ENCODE data around the gene KCMF1.
A peak's percentile ranks its signal among the peaks of the same experiment; 100 is the strongest.

Gene KCMF1

DNA sequence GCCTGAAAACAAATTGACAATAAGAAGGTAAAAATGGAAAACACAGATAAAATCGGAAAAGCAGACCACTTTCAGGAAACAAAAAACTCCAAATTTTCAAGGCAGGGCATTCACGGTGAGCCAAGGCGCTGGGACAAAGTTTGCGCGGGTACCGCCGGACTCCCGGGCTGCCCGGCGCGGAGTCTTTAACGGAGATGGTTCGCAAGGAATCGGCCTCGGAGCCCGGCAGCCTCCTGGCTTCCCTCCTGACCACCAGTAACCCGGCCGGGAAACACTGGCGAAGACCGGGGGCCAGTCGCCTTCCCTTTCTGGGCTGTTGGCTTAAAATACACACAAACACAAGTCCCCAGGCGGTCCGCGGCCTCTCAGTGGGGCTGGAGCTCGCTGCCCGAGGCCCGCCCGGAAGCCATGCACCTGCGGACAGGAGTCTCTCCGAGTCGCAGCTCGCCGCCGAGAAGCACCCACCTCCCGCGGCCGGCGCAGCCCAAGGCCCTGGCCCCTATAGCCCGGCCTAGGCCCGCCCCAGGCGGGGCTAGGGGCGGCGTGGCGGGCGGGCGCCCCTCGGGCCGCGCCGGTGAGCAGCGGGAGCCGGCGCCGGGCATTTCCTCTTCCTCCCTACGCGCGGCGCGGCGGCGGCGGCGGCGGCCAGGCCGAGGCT lies 622 bp upstream of the KCMF1 start:
- peak overlapping the region; percentile 99 for H3K27ac ChIP-seq (ENCODE audit: extremely low read depth, low read depth, low read length)
- ChIA-PET POLR2A (interaction anchor here (1.0 to 6.6 kb wide), 6 partner anchors 11 to 384 kb away, joined by 3 to 59 read pairs (median 5); partner anchors contain the start of genes ELMOD3 and RETSAT), CTCF (interaction anchor here (0.7 to 0.8 kb wide), 2 partner anchors 84 to 716 kb away, joined by 3 to 4 read pairs; no protein-coding TSS in a partner anchor)
- no peaks in the 10 kb centered on the region for H3K9me3 ChIP-seq (ENCODE audit: control insufficient read depth, insufficient read depth, low read depth, low read length)
- H3K36me3 ChIP-seq (ENCODE audit: control insufficient read depth in 2 of 2, insufficient read depth in 1 of 2, low read length in 2 of 2): peaks cover 7 to 14% of the 10 kb centered on the region in 2 experiments; a peak in 2 of 3 replicates
- peak overlapping the region; percentile 86 for H3K4me3 ChIP-seq (ENCODE audit: low read depth, low read length)
- peaks cover 9% of the 10 kb centered on the region for H3K4me1 ChIP-seq (ENCODE audit: control insufficient read depth, insufficient read depth, low read length)
- TF ChIP-seq ZNF747 (tag by site-specific recombination; IDR thresholded peaks at IDR 0.05) (no peak), GLIS1 (tag by site-specific recombination; IDR thresholded peaks at IDR 0.05) (no peak), ZNF2 (tag by site-specific recombination; IDR thresholded peaks at IDR 0.05) (no peak), ZNF311 (tag by site-specific recombination; IDR thresholded peaks at IDR 0.05; ENCODE audit: borderline replicate concordance) (no peak), GLIS2 (tag by site-specific recombination; IDR thresholded peaks at IDR 0.05) (0 out of 2 replicates have a peak, but pooled peaks have one; percentile 40), SP3 (tag by site-specific recombination; IDR thresholded peaks at IDR 0.05) (peak; percentile 59), ZFP3 (tag by site-specific recombination; IDR thresholded peaks at IDR 0.05; ENCODE audit: low read depth) (no peak), ZNF792 (tag by site-specific recombination; IDR thresholded peaks at IDR 0.05) (no peak), SALL2 (tag by site-specific recombination; IDR thresholded peaks at IDR 0.05; ENCODE audit: borderline replicate concordance) (no peak), SP2 (tag by site-specific recombination; IDR thresholded peaks at IDR 0.05) (peak; percentile 51), SCRT2 (tag by site-specific recombination; IDR thresholded peaks at IDR 0.05) (no peak), ZBTB20 (tag by site-specific recombination; IDR thresholded peaks at IDR 0.05) (peak; percentile 82), ZNF175 (tag by site-specific recombination; IDR thresholded peaks at IDR 0.05) (no peak), ZNF830 (tag by site-specific recombination; IDR thresholded peaks at IDR 0.05; ENCODE audit: low read depth) (no peak), ZBTB8A (tag by site-specific recombination; IDR thresholded peaks at IDR 0.05) (peak; percentile 70), ZNF16 (tag by site-specific recombination; IDR thresholded peaks at IDR 0.05; ENCODE audit: low read depth) (no peak), ZNF561 (tag by site-specific recombination; IDR thresholded peaks at IDR 0.05; ENCODE audit: borderline replicate concordance) (no peak), ZNF558 (tag by site-specific recombination; IDR thresholded peaks at IDR 0.05) (no peak), ZNF837 (tag by site-specific recombination; IDR thresholded peaks at IDR 0.05) (no peak)
- TF ChIP-seq, protein P1, sequence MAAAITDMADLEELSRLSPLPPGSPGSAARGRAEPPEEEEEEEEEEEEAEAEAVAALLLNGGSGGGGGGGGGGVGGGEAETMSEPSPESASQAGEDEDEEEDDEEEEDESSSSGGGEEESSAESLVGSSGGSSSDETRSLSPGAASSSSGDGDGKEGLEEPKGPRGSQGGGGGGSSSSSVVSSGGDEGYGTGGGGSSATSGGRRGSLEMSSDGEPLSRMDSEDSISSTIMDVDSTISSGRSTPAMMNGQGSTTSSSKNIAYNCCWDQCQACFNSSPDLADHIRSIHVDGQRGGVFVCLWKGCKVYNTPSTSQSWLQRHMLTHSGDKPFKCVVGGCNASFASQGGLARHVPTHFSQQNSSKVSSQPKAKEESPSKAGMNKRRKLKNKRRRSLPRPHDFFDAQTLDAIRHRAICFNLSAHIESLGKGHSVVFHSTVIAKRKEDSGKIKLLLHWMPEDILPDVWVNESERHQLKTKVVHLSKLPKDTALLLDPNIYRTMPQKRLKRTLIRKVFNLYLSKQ (tag by site-specific recombination; IDR thresholded peaks at IDR 0.05; ENCODE audit: borderline replicate concordance): no peak
- TF ChIP-seq, protein P2, sequence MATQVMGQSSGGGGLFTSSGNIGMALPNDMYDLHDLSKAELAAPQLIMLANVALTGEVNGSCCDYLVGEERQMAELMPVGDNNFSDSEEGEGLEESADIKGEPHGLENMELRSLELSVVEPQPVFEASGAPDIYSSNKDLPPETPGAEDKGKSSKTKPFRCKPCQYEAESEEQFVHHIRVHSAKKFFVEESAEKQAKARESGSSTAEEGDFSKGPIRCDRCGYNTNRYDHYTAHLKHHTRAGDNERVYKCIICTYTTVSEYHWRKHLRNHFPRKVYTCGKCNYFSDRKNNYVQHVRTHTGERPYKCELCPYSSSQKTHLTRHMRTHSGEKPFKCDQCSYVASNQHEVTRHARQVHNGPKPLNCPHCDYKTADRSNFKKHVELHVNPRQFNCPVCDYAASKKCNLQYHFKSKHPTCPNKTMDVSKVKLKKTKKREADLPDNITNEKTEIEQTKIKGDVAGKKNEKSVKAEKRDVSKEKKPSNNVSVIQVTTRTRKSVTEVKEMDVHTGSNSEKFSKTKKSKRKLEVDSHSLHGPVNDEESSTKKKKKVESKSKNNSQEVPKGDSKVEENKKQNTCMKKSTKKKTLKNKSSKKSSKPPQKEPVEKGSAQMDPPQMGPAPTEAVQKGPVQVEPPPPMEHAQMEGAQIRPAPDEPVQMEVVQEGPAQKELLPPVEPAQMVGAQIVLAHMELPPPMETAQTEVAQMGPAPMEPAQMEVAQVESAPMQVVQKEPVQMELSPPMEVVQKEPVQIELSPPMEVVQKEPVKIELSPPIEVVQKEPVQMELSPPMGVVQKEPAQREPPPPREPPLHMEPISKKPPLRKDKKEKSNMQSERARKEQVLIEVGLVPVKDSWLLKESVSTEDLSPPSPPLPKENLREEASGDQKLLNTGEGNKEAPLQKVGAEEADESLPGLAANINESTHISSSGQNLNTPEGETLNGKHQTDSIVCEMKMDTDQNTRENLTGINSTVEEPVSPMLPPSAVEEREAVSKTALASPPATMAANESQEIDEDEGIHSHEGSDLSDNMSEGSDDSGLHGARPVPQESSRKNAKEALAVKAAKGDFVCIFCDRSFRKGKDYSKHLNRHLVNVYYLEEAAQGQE (tag by site-specific recombination; IDR thresholded peaks at IDR 0.05): no peak
- TF ChIP-seq, protein P3, sequence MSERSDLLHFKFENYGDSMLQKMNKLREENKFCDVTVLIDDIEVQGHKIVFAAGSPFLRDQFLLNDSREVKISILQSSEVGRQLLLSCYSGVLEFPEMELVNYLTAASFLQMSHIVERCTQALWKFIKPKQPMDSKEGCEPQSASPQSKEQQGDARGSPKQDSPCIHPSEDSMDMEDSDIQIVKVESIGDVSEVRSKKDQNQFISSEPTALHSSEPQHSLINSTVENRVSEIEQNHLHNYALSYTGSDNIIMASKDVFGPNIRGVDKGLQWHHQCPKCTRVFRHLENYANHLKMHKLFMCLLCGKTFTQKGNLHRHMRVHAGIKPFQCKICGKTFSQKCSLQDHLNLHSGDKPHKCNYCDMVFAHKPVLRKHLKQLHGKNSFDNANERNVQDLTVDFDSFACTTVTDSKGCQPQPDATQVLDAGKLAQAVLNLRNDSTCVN (tag by site-specific recombination; optimal IDR thresholded peaks at IDR 0.05): peak; percentile 69
- TF ChIP-seq, protein P4, sequence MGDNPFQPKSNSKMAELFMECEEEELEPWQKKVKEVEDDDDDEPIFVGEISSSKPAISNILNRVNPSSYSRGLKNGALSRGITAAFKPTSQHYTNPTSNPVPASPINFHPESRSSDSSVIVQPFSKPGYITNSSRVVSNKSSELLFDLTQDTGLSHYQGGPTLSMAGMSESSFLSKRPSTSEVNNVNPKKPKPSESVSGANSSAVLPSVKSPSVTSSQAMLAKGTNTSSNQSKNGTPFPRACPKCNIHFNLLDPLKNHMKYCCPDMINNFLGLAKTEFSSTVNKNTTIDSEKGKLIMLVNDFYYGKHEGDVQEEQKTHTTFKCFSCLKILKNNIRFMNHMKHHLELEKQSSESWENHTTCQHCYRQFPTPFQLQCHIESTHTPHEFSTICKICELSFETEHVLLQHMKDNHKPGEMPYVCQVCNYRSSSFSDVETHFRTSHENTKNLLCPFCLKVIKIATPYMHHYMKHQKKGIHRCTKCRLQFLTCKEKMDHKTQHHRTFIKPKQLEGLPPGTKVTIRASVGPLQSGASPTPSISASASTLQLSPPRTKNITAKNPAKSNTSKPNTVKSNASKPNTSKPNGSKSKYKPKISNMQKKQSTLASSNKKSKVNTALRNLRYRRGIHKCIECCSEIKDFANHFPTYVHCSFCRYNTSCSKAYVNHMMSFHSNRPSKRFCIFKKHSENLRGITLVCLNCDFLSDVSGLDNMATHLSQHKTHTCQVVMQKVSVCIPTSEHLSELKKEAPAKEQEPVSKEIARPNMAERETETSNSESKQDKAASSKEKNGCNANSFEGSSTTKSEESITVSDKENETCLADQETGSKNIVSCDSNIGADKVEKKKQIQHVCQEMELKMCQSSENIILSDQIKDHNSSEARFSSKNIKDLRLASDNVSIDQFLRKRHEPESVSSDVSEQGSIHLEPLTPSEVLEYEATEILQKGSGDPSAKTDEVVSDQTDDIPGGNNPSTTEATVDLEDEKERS (tag by site-specific recombination; IDR thresholded peaks at IDR 0.05): no peak
- TF ChIP-seq, protein P5, sequence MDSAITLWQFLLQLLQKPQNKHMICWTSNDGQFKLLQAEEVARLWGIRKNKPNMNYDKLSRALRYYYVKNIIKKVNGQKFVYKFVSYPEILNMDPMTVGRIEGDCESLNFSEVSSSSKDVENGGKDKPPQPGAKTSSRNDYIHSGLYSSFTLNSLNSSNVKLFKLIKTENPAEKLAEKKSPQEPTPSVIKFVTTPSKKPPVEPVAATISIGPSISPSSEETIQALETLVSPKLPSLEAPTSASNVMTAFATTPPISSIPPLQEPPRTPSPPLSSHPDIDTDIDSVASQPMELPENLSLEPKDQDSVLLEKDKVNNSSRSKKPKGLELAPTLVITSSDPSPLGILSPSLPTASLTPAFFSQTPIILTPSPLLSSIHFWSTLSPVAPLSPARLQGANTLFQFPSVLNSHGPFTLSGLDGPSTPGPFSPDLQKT (IDR thresholded peaks at IDR 0.05; ENCODE audit: borderline replicate concordance, low read depth, low read length): no peak
- TF ChIP-seq, protein P6, sequence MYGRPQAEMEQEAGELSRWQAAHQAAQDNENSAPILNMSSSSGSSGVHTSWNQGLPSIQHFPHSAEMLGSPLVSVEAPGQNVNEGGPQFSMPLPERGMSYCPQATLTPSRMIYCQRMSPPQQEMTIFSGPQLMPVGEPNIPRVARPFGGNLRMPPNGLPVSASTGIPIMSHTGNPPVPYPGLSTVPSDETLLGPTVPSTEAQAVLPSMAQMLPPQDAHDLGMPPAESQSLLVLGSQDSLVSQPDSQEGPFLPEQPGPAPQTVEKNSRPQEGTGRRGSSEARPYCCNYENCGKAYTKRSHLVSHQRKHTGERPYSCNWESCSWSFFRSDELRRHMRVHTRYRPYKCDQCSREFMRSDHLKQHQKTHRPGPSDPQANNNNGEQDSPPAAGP (tag by site-specific recombination; IDR thresholded peaks at IDR 0.05): no peak
- TF ChIP-seq, protein P7, sequence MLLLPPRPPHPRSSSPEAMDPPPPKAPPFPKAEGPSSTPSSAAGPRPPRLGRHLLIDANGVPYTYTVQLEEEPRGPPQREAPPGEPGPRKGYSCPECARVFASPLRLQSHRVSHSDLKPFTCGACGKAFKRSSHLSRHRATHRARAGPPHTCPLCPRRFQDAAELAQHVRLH (tag by site-specific recombination; IDR thresholded peaks at IDR 0.05): no peak
